Ishikawa (cell line): ENCODE measurements around the gene BMPR1B.

Source experiments
- CEBPB ChIP-seq: IDR thresholded peaks from 2 replicates; pipeline ENCODE4 v1.6.1; 2012
- CREB1 ChIP-seq: IDR thresholded peaks from 2 replicates; pipeline ENCODE4 v1.6.1; 2012; ENCODE audit warnings: low read depth
- EGR1 ChIP-seq: IDR thresholded peaks from 2 replicates; pipeline ENCODE4 v1.6.1; 2012
- EP300 ChIP-seq: IDR thresholded peaks from 2 replicates; pipeline ENCODE4 v1.6.1; 2012; ENCODE audit warnings: borderline replicate concordance
- FOXM1 ChIP-seq: IDR thresholded peaks from 2 replicates; pipeline ENCODE4 v1.6.1; 2012; ENCODE audit warnings: low read depth, borderline replicate concordance
- MAX ChIP-seq: IDR thresholded peaks from 2 replicates; pipeline ENCODE4 v1.6.1; 2012
- NFIC ChIP-seq: IDR thresholded peaks from 2 replicates; pipeline ENCODE4 v1.6.1; 2012
- RAD21 ChIP-seq: IDR thresholded peaks from 2 replicates; pipeline ENCODE4 v1.6.1; 2012; ENCODE audit warnings: low read depth
- TAF1 ChIP-seq: IDR thresholded peaks from 2 replicates; pipeline ENCODE4 v1.6.1; 2012; ENCODE audit warnings: low read depth, mild to moderate bottlenecking
- TCF12 ChIP-seq: IDR thresholded peaks from 2 replicates; pipeline ENCODE4 v1.6.1; 2012; ENCODE audit warnings: low read depth
- TEAD4 ChIP-seq: IDR thresholded peaks from 2 replicates; pipeline ENCODE4 v1.6.1; 2012
- USF1 ChIP-seq: IDR thresholded peaks from 2 replicates; pipeline ENCODE4 v1.6.1; 2012
- YY1 ChIP-seq: IDR thresholded peaks from 2 replicates; pipeline ENCODE4 v1.6.1; 2012; ENCODE audit warnings: low read depth
- ZBTB7A ChIP-seq: IDR thresholded peaks from 2 replicates; pipeline ENCODE4 v1.6.1; 2012; ENCODE audit warnings: low read depth
- TF ChIP-seq, protein P1 (sequence below): IDR thresholded peaks from 2 replicates; pipeline ENCODE4 v1.6.1; 2012; ENCODE audit warnings: low read depth, mild to moderate bottlenecking

BMPR1B gene

DNA sequence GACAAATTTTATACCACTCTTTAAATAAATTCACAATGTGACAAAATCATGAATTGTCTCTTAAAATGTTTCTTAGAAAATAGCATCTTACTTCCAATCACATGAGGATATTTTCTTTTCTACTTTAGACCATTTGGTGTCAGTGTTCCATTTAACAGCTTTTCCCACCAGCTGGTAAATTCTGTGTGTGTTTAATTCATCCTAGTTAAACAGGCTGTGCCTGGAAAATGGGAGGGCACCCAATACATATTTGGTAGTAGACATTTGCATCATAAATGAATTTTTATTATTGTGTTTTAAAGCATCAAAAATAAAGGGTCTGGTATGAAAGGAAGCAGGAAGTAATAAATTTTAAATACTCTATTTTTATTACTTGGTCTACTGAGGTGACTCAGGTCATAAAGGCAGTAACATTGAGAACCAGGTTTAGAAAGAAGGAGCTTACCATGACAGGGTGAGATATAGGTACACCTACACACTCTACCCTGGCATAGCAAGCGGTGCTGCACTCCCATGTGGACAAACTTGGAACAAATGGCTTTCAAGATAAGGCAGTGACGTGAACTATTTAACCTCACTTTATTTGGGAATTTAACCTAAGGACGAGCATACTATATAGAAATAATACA, 344.5 kb downstream of the BMPR1B start:
- TF ChIP-seq YY1 (no peak), NFIC (no peak), FOXM1 (no peak), CREB1 (no peak), TCF12 (no peak), TEAD4 (no peak), RAD21 (no peak), EP300 (no peak), EGR1 (no peak)

- TF ChIP-seq YY1 = no peak
- TF ChIP-seq EP300 = no peak
- no peak for TF ChIP-seq EGR1
- TF ChIP-seq MAX = no peak
- no peak for TF ChIP-seq TAF1
These were observed 347.4 kb downstream of the BMPR1B start for GRCh38 chr4:95105112-95105511.

- no peak for TF ChIP-seq EP300
- TF ChIP-seq USF1 = no peak
- no peak for TF ChIP-seq RAD21
- no peak for TF ChIP-seq EGR1
- no peak for TF ChIP-seq CREB1
- no peak for TF ChIP-seq NFIC
- TF ChIP-seq YY1 = no peak
- TF ChIP-seq TCF12 = no peak
- no peak for TF ChIP-seq MAX
- no peak for TF ChIP-seq TAF1
- TF ChIP-seq, protein P1, sequence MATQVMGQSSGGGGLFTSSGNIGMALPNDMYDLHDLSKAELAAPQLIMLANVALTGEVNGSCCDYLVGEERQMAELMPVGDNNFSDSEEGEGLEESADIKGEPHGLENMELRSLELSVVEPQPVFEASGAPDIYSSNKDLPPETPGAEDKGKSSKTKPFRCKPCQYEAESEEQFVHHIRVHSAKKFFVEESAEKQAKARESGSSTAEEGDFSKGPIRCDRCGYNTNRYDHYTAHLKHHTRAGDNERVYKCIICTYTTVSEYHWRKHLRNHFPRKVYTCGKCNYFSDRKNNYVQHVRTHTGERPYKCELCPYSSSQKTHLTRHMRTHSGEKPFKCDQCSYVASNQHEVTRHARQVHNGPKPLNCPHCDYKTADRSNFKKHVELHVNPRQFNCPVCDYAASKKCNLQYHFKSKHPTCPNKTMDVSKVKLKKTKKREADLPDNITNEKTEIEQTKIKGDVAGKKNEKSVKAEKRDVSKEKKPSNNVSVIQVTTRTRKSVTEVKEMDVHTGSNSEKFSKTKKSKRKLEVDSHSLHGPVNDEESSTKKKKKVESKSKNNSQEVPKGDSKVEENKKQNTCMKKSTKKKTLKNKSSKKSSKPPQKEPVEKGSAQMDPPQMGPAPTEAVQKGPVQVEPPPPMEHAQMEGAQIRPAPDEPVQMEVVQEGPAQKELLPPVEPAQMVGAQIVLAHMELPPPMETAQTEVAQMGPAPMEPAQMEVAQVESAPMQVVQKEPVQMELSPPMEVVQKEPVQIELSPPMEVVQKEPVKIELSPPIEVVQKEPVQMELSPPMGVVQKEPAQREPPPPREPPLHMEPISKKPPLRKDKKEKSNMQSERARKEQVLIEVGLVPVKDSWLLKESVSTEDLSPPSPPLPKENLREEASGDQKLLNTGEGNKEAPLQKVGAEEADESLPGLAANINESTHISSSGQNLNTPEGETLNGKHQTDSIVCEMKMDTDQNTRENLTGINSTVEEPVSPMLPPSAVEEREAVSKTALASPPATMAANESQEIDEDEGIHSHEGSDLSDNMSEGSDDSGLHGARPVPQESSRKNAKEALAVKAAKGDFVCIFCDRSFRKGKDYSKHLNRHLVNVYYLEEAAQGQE = no peak
- TF ChIP-seq CEBPB = no peak
- TF ChIP-seq ZBTB7A = no peak
- TF ChIP-seq TEAD4 = no peak
- TF ChIP-seq FOXM1 = no peak
These were observed 348.2 kb downstream of the BMPR1B start for GRCh38 chr4:95105983-95106382.

DNA sequence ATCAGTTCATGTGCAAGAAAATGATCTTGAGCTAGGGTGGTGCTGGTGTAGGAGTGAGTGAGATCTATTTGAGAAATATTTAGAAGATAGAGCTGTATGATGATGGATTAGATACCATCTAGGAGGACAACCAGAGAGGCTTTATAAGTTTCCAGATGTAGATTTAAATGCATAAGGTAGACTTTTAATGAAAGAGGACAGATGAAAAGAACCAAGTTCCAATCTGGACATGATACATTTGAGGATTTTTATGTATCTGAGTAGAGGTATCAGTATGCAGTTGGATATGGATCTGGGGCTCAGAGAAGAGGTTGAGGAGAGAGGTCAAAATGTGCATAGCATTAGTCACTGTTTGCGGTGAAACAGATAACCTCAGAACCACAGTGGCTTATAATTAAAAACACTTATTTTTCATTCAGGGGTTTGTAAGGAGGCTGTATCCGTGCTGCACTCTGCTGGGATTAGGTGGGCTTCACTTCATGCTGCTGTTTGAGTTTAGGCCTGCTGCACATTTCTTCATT, 348.7 kb downstream of the BMPR1B start:
- no peak for TF ChIP-seq RAD21
- TF ChIP-seq YY1 = no peak
- no peak for TF ChIP-seq USF1
- TF ChIP-seq EGR1 = no peak
- no peak for TF ChIP-seq FOXM1
- TF ChIP-seq ZBTB7A = no peak
- no peak for TF ChIP-seq TAF1

- no peak for TF ChIP-seq CREB1
- TF ChIP-seq EP300 = no peak
- TF ChIP-seq EGR1 = no peak
- TF ChIP-seq MAX = no peak
- TF ChIP-seq USF1 = no peak
- TF ChIP-seq, protein P1 = no peak
- TF ChIP-seq TCF12 = no peak
- TF ChIP-seq NFIC = no peak
- TF ChIP-seq ZBTB7A = no peak
These were observed 349.2 kb downstream of the BMPR1B start for GRCh38 chr4:95107004-95107403.
